Mammary microvascular endothelial cell (primary cell): ENCODE measurements around the gene USP8. TPM values are rescaled to one million over a fixed set of nuclear protein-coding genes. Genes with fewer than 3 reads are reported as not detected.

ENCODE experiments used
- total RNA-seq: library from RNA; depleted of rRNA; stranded (reverse); fragments of >200 nt; gene quantifications from 2 replicates; pipeline ENCODE4 v1.2.3, GENCODE V29; 2015

The USP8 gene
- total RNA-seq = 47.4 and 56.5 TPM in 2 replicates

DNA sequence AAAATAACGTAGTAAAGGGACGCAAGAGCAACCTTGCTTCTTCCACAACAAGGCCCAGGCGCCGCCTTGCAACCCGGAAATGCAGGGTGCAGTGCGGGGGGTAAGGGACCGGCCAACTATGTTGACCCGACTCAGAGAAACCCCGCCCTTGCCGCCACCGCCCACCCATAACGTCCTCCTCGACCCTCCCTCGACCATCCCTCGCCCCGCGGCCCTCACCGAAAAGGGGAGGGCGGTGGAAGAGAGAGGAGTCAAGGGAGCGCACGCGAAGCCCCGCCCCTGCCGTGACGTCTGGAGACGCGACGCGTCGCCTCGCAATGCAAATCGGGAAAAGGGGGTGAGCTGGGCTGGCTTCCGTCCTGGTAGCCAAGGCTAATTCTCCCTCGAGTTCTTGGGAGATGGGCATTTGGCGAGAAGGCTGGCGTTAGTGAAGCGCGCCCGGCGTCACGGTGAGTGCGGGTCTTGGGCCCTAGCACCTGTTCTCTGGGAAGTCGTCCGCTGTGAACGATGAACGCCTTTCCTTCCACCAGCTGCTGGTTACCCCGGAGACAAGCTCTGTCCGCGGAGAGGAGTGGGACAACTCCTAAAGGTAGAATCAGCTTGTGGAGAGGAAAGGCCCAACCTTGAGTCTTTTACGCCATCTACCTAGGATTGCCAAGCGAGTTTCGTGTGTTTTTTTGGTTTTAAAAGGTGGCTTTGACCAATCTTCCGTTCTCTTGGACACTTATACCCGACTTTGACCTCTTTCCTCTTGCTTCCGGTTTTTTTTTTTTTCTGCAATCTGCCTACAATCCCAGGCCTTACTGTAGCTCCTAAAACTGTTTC, at the start of gene USP8:
TSS of gene USP8 (plus strand) at position 340 of the 825 bp plus-strand sequence. CDS start 14,669 bp downstream, outside the sequence.

DNA sequence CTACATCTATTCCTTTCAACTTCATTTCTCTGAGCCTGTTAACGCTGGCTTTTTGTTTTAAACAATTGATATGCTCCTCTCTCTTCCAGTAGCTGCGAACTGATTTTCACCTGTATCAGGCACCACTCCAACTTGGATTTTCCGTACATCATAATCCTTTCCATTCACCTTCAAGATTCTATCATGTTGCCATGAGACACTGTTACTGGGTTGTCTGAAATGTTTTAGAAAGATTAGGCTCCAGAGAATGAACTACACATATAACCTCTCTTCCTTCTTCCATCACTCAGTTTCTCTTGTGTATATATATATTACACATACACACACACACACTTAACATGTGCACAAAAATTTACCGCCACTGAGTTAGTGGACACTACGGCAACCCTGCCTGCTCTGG, 122.4 kb downstream of the USP8 start, which contains the start of gene USP50:
TSS of gene USP50 (minus strand) at position 101 of the 400 bp plus-strand sequence. CDS start 141 bp downstream, outside the sequence.

Other genes starting within 250 kb of the USP8 start
- 0.34 and 1.2 TPM in 2 replicates for gene SLC27A2, start 242.2 kb upstream of the USP8 start, total RNA-seq
- not detected in 2 replicates for gene HDC, start 158.7 kb upstream of the USP8 start, total RNA-seq
- gene GABPB1, start 69.2 kb upstream of the USP8 start, total RNA-seq = 42.9 and 43.2 TPM in 2 replicates
- not detected in 2 replicates for gene USP50, start 122.3 kb downstream of the USP8 start, total RNA-seq